Measurements from ENCODE around the gene MUS81. TPM values are rescaled to one million over a fixed set of nuclear protein-coding genes. Genes with fewer than 3 reads are reported as not detected.

Gene MUS81
- total and polyA plus RNA-seq, 10 of the 15 experiments (the other 5 are each of a cell fraction or from before 2014, with no cell fraction given) = 11.8 to 76.1 (median 48.4) TPM

GRCh38 chr11:65894034-65894591, 33.9 kb downstream of the MUS81 start (continued):
- TF ChIP-seq ZBTB11 (CRISPR knock-in tag; IDR thresholded peaks at IDR 0.05) (peak; percentile 53), TAF1 (IDR thresholded peaks at IDR 0.05; ENCODE audit: borderline replicate concordance, low read depth, low read length) (peak; percentile 38; the same call in 1 of the 2 replicates), GATAD2B (conservative IDR thresholded peaks at IDR 0.05; ENCODE audit: low read depth) (0 out of 2 replicates have a peak, but pooled peaks have one; percentile 37), ZSCAN29 (IDR thresholded peaks at IDR 0.05) (no peak), POLR2A (IDR thresholded peaks at IDR 0.05; ENCODE audit: low read depth, low read length) (peak; percentile 83), HDGF (IDR thresholded peaks at IDR 0.05) (0 out of 2 replicates have a peak, but pooled peaks have one; percentile 16), ATF7 (IDR thresholded peaks at IDR 0.05; ENCODE audit: low read depth) (peak; percentile 22; the same call in 1 of the 2 replicates), BCL11A (IDR thresholded peaks at IDR 0.05; ENCODE audit: low read depth, low read length) (no peak), SMC3 (IDR thresholded peaks at IDR 0.05; ENCODE audit: borderline replicate concordance, low read length) (no peak), BACH1 (IDR thresholded peaks at IDR 0.05; ENCODE audit: borderline replicate concordance) (peak; percentile 44; the same call in 1 of the 2 replicates), IKZF1 (conservative IDR thresholded peaks at IDR 0.05) (peak; percentile 66), CHD2 (IDR thresholded peaks at IDR 0.05; ENCODE audit: borderline replicate concordance, low read depth, low read length) (no peak), ZBTB40 (IDR thresholded peaks at IDR 0.05; ENCODE audit: borderline replicate concordance) (peak; percentile 79), RB1 (IDR thresholded peaks at IDR 0.05; ENCODE audit: borderline replicate concordance) (no peak; the same call in 1 of the 2 replicates), NFYB (IDR thresholded peaks at IDR 0.05; ENCODE audit: insufficient read depth, low read depth, low read length) (0 out of 2 replicates have a peak, but pooled peaks have one; percentile 31), SPI1 (IDR thresholded peaks at IDR 0.05; ENCODE audit: borderline replicate concordance, insufficient read depth, low read depth, low read length) (peak; percentile 60; the same call in 1 of the 2 replicates), NR2C2 (IDR thresholded peaks at IDR 0.05; ENCODE audit: borderline replicate concordance, control insufficient read depth, insufficient read length, low read depth) (no peak), TCF7 (IDR thresholded peaks at IDR 0.05; ENCODE audit: borderline replicate concordance) (no peak), LARP7 (IDR thresholded peaks at IDR 0.05) (0 out of 2 replicates have a peak, but pooled peaks have one; percentile 25), ZNF687 (IDR thresholded peaks at IDR 0.05) (peak; percentile 47; the same call in 1 of the 2 replicates)
